GM11168 (cell line): ENCODE results near the gene SNRNP70.
"Not testable (repeated sequence)": the region's sequence is repeated elsewhere in the genome, so short reads cannot be mapped to it uniquely, and the experiment has no call there.

Experiments used
- in situ Hi-C: fragments of 300-500 bp; cut with MboI; formaldehyde crosslinking; loops from one replicate; pipeline ENCODE4 v1.12.0; 2022; ENCODE audit warnings: low sequenced_read_pairs; ENCODE audit not compliant: unreplicated experiment

SNRNP70 gene

DNA sequence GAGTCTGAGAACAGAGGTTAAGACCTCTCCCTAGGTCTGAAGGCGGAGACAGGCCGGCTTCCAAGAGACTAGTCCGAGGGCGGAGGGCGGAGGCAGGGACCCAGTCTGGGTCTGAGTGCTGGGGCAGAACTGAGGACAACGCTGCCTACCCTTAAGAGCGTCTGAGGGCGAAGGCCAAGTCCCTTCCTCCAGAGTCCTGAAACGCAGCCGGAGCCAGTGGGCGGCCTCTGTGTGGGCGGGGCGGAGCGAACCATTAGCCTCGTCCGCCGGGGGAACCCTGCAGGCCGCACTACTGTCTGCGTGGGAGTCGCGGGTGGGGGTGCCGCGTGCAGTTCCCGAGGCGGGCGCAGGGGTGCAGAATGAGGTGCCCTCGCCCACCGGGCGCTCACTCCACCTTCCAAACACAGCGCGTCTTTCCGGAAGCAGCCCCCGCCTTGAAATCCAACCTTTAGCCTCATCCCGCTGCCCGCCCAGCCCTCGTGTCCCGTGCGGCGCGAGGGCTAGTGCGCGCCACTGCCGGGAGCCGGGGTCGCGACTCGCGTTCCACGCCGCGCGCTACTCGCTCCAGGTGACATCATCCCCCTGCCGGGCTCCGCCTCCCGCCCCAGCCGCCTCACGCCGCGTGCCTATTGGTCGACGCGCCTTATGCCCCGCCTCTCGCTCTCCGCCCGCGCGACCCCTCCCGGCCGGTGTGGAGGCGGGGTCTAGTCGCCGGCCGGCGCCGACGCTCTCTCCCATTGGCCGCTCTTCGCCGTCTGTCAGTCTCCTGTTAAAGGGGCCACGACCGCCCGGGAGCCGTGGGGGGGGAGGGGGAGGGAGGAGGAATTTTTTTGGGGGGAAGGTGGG lies 33.5 kb downstream of the SNRNP70 start, which contains the start of gene C19orf73:
Gene C19orf73 (minus strand): TSS at position 579 of the 846 bp plus-strand sequence. CDS start 121 bp downstream, at position 458.
- in situ Hi-C loops: no loop called here

DNA sequence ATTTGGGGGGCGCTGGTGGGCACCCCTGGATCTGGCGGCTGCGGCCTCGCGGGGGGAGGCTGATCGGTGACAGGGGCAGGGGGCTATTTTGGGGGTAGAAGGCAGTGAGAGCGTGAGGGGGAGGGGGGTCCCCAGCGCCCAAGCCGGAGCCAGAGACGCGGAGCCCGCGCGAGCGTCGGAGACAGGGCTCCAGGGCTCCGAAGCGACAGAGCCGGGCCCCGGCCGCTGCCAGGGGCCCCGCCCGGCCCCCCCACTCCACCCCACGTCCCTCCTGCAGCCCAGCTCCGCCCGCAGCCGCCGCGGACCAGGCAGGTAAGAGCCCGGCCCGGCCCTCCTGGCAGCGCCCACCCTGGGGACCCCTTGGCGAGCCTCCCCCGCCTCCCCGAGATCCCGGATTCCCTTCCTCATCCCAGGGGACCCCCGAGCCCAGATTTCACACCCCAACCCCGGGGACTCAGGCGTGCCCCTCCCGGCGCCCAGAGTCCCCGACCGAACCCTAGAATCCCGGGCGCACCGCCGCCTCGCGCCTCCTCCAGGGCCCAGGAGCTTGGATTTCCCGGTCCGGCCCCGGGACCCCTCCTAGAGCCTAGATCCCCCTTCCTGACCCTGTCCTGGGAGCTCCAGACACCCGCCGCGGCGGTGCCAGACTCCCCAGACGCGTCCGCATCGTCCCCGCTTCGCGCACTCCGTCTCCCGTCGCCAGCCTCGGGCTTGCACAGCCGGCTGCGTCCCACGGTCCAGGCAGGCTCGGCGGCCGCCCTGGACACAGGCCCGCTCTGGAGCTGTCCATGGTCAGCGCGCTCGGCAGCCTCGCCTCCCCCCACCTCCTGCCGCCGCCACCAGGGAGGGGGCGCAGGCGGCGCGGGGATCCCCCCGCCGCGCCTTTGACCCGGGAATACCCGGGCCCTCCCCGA lies 34.4 kb downstream of the SNRNP70 start, which contains the start of gene PPFIA3:
Gene PPFIA3 (plus strand): TSS at position 134 of the 914 bp plus-strand sequence. CDS start 8,330 bp downstream, outside the sequence.
- in situ Hi-C loops: no loop called here

DNA sequence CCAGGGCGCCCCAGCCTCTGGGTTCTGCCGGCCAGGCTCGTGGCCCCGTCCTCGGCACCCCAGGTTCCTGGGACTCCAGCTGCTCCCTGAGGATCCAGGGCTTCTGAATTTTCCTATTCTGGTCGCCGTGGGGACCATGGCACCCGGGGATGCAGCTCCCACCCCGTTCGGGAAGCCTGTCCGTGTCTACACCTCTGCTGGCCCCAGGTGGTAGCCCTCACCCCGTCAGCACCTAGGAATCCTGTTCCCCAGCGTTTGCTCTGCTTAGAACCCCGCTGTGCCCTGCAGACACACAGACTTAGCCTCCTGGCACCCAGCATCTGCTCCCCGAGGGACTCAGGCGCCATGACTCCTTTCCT lies 35.1 kb downstream of the SNRNP70 start:
- in situ Hi-C loops: no loop called here

DNA sequence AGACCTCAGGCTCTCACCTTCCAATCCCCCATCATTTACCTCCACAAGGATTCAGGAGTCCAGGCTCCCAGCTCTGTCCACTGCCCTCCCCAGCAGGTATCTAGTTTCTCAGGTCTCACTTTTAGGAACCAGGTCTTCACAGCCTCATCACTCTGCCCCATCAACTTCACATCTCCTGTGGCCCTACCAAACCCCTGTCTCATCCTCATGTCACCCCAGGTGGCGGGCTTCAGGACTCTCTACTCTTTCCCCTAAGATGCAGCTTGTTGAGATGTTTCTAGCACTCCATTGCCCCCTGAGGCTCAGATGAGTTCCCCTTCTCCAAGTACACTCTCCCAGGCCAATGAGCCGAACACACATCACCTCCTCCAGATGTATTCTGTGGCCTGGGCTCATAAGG lies 35.6 kb downstream of the SNRNP70 start:
- in situ Hi-C loops: no loop called here

DNA sequence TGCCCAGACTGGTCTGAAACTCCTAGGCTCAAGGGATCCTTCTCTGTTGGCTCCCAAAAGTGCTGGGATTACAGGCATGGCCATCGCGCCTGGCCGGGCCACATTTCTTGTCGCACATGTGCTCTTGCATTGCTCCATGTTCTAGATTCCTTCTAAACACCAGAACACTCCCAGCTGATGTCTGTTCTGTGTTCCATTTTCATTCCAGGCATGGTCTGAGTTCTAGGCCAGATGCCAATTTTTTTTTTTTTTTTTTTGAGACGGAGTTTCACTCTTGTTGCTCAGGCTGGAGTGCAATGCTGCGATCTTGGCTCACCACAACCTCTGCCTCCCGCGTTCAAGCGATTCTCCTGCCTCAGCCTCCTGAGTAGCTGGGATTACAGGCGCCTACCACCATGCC lies 36.6 kb downstream of the SNRNP70 start:
- in situ Hi-C loops: not testable (repeated sequence)

DNA sequence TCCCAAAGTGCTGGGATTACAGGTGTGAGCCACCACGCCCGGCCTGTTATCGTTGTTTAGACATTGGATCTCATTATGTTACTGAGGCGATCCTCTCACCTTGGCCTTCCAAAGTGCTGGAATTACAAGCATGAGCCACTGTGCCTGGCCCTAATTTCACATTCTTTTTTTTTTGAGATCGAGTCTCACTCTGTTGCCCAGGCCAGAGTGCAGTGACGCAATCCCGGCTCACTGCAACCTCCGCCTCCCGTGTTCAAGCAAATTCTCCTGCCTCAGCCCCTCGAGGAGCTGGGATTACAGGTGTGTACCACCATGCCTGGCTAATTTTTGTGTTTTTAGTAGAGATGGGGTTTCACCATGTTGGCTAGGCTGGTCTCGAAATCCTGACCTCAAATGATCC lies 38.0 kb downstream of the SNRNP70 start:
- in situ Hi-C loops: not testable (repeated sequence)

DNA sequence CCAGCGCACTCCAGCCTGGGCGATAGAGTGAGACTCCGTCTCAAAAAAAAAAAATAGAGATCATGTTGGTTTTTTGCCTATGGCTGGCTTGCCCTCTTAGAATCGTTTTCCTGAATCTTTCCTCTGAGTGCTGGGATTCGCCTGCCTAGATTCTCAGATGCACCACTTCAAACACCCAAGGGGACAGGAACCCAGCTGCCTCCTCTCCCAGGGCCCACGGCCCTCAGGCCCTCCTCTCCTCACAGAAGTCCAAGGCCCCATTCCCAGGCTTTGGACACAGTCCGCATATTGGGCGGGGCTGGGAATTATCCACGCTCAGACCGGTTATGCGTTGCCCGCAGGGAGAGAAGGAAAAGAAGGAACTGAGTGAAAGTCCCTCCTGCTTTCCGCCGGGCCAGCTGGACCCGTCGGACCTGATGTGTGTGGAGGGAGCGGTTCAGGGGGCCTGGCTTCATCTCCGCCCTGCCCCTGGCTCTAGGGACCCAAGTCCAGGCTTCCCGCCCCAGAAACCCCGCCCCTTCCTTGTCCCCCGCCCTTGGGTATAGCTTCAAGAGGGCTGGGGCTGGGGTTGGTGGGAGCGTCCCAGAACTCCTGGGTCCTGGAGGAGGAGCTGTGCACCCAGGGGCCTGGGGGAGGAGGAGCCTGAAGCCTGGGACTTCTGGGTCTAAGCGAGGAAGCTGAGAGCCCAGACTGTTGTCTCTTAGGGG lies 39.9 kb downstream of the SNRNP70 start:
- in situ Hi-C loops: no loop called here

DNA sequence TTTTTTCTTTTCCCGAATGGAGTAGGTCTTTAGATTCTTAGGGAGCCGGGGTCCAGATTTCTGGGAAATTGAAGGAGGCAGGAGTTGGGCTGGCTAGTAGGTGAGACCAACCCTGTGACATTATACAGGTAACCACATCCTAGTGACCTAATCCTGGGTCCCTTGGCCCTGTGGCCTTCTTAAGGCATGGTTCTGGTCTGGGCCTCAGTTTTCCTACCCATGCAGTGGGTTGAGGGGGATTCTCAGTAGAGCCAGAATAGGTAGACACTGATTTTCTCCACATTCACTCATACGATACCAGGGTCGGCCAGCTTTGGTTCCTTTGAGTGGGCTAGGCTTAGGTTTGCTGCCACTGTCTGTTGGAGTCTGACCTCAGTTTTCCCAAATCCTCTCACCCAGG lies 41.3 kb downstream of the SNRNP70 start:
- in situ Hi-C loops: no loop called here

DNA sequence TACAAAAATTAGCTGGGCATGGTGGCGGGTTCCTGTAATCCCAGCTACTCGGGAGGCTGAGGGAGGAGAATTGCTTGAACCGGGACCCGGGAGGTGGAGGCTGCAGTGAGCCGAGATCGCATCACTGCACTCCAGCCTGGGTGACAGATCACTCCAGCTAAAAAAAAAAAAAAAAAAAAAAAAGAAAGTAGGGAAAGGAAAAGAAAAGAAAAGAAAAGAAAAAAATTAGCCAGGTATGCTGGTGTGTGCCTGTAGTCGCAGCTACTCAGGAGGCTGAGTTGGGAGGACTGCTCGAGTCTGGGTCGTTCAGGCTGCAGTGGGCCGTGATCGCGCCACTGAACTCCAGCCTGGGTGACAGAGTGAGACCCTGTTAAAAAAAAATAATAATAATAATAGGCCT lies 42.0 kb downstream of the SNRNP70 start:
- in situ Hi-C loops: not testable (repeated sequence)

DNA sequence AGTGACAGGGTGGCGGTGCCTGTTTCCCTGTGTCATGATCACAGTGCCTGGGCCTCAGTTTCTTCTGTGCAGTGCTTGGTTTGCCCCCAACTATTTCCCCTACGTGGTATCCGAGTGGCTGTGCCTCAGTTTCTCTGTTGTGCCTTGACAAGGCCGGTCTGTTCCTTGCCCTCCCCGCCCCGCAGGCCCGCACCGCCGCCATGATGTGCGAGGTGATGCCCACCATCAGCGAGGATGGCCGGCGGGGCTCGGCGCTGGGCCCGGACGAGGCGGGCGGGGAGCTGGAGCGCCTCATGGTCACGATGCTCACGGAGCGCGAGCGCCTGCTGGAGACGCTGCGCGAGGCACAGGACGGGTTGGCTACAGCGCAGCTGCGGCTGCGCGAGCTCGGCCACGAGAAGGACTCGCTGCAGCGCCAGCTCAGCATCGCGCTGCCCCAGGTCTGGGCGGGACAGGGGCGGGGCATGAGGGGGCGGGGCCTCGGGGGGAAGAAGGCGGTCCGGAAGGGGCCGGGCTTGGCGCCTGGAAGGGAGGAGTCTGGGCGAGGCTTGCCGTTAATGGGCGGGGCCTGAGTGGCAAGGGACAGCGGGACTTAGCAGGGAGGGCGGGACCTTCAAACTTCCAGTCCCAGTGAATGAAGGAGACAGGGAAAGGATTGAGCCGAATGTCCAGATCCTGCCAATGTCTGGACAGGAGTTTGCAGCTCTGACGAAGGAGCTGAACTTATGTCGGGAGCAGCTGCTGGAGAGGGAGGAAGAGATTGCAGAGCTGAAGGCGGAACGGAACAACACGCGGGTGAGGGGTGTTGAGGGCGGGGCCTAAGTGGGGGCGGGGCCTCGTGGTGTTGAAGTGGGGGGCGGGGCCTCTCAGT lies 42.7 kb downstream of the SNRNP70 start:
- in situ Hi-C loops: no loop called here

DNA sequence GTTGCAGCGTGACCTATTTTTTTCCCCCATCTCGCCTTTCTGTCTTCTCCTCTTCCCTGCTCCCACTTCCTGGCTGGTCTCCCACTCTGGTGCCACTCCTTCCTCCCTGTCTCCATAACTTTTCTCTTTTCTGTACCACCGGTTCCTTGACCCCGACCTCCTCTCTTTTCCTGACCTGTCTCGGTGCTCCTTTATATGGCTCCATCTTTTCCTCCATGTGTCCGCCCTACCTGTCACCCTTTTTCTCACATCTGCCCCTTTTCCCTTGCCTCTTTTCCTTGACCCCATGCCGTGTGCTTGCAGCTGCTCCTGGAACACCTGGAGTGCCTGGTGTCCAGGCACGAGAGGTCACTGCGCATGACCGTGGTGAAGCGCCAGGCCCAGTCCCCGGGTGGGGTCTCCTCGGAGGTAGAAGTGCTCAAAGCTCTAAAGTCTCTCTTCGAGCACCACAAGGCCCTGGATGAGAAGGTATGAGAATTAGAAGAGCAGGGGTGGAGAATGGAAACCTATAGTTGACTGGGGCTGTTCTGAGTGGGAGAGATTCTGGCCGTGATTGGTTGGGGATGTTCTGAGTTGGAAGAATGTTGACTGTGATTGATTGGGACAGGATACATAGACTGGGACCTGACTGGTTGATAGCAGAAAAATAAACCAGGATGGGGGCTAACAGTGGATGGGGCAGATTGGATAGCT lies 43.4 kb downstream of the SNRNP70 start:
- in situ Hi-C loops: no loop called here

DNA sequence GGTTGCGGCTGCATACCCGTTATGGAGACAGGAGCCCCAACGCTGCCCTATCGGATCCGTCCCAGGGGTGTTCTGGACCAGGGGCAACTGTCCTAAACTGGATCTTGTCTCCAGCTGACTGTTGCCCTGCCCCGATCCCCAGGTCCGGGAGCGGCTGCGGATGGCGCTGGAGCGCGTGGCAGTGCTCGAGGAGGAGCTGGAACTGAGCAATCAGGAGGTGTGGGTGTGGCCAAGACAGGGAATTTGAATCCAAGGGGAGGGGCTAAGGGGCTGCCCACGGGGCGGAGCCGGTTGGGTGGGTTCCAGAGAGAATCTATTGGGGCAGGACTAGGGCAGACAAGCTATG lies 44.0 kb downstream of the SNRNP70 start:
- in situ Hi-C loops: no loop called here

DNA sequence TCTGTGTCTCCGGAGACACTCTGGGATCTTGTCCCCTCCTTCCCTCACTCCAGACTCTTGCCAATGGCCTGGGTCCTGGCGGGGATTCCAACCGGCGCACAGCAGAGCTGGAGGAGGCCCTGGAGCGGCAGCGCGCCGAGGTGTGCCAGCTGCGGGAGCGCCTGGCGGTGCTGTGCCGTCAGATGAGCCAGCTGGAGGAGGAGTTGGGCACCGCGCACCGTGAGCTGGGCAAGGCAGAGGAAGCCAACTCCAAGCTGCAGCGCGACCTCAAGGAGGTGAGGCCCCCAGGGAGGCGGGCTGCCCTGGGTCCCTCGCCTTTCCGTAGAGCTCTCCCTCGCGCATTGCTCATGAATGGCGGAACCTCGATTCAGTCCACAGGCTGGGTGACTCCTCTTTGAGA lies 45.1 kb downstream of the SNRNP70 start:
- in situ Hi-C loops: no loop called here

DNA sequence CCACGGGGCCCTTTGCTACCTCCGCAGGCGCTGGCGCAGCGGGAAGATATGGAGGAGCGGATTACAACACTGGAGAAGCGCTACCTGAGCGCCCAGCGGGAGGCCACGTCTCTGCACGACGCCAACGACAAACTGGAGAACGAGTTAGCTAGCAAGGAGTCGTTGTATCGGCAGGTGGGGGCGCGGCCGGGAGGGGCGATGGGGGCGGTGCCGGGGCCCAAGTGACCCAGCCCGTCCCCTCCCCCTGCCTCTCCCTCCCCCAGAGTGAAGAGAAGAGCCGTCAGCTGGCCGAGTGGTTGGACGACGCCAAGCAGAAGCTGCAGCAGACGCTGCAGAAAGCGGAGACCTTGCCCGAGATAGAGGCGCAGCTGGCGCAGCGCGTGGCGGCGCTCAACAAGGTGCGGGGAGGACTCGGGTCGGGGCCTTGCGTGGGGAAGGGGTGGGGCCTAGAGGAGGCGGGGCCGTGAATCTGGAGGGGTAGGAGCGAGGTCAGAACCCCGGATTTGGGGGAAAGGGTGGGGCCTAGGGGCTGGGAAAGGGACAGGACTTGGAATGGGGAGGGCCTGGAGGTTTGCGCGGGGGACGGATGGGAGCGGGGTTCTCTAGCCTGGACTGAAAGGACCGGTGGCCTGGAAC lies 47.8 kb downstream of the SNRNP70 start:
- in situ Hi-C loops: no loop called here

DNA sequence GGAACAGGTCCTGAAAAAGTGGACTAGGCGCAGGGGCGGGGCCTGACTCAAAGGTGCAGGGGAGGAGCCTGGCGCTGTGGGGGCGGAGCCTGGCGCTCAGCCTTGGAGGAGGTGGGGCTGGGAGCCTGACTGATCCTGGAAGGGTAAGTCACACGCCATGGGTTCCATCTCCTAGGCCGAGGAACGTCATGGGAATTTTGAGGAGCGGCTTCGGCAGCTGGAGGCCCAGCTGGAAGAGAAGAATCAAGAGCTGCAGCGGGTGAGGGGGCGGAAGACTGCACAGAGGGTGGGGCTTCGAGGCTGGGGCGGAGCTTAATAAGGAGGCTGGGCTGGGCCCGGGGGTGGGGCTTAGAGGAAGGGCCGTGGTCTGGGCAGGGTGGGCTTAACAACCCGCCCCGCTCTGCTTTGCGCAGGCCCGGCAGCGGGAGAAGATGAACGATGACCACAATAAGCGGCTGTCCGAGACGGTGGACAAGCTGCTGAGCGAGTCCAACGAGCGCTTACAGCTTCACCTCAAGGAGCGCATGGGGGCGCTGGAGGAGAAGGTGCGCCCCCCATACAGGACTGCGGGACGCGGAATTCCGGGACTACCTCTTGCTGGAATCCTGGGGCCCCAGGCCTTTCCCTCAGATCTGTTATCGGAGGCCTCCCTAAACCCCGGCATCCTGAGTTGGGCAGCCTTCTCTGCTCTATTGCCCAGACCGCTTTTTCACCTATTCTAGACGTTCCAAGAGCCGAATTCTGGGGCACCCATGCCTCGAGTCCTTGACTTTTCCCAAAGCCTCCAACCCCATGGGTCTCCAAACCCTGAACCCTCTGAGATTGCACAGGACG lies 48.6 kb downstream of the SNRNP70 start:
- in situ Hi-C loops: no loop called here

DNA sequence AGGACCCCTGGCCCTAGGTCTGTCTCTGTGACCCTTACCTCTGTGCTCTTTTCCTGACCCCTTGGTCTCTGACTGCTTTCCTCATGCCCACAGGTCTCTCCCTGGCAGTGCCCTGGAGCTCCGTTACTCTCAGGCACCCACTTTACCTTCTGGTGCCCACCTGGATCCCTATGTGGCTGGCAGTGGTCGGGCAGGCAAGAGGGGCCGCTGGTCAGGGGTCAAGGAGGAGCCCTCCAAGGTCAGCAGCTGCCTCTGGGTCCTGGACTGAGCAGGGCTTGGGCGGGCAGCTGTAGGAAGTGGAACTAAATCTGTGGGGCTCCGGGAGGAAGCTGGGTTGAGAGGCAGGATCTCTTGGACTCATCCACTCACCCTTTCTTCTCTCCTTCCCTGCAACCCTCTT lies 50.4 kb downstream of the SNRNP70 start:
- in situ Hi-C loops: no loop called here

DNA sequence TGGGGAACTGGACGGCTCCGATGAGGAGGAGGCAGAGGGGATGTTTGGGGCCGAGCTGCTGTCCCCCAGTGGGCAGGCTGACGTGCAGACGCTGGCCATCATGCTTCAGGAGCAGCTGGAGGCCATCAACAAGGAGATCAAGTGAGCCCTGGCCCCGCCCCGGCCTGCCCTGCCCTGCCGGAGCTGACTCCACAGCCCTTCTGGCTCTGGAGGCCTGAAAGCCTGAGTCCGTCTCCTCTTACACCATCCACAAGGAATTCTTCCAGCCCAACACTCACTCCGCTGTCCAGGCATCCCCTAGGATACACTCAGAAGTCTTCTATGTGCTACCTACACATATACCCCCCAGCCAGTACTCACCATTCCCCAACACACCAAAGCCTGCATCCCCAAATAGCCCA lies 51.5 kb downstream of the SNRNP70 start:
- in situ Hi-C loops: no loop called here

DNA sequence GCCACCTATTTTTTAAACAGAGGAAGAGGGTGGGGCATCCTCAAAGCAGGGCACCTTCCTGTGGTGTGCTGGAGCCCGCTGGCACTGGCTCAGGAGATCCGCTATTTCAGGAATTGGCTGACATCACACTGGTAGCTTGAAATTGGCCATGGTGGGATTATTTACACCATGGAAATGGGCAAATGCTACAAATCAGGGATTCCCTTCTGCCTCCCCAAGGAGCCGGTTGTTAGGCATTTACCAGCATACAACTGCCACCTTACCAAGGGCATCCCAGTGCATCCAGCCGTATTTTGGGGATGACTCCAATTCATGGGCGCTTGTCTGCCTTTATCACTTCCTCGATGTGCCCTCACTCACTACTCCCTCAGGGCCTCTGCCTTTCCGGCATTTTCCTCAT lies 55.7 kb downstream of the SNRNP70 start:
- in situ Hi-C loops: no loop called here
